ENCODE data around the gene ST6GALNAC5. TPM values are rescaled to one million over a fixed set of nuclear protein-coding genes. Genes with fewer than 3 reads are reported as not detected.

Gene ST6GALNAC5
- total and polyA plus RNA-seq, 2 donors (not counting 3 experiments of a cell fraction or from before 2014, with no cell fraction given): not detected

- BruUV-seq (replicated peaks): no TSS peak
- Histone ChIP-seq H3K4me2 (ENCODE audit: insufficient read depth, low read length) (no peak overlapping the region), H3K9me3 (replicated peaks; ENCODE audit: control insufficient read depth, insufficient read depth, low read length) (no peaks in the 10 kb centered on the region), H3K9me1 (replicated peaks; ENCODE audit: control insufficient read depth, extremely low read depth, insufficient read depth, low read length) (no peaks in the 10 kb centered on the region), H3K36me3 (ENCODE audit: control insufficient read depth in 2 of 2, extremely low read depth in 1 of 2, insufficient read depth in 2 of 2, low read length in 2 of 2) (no peaks in the 10 kb centered on the region), H3K27me3 (ENCODE audit: control insufficient read depth in 2 of 2, insufficient read depth in 2 of 2, low read length in 2 of 2) (no peaks in the 10 kb centered on the region), H3K4me1 (ENCODE audit: control insufficient read depth, extremely low read depth, insufficient read depth, low read length) (no peaks in the 10 kb centered on the region), H3K4me3 (replicated peaks in 1 of 3; ENCODE audit: insufficient read depth in 1 of 3, low read depth in 1 of 3, low read length in 3 of 3) (no peak overlapping the region), H4K20me1 (replicated peaks; ENCODE audit: control insufficient read depth, extremely low read depth, insufficient read depth, low read length) (no peaks in the 10 kb centered on the region), H3K79me2 (ENCODE audit: control insufficient read depth, insufficient read depth, low read length) (no peaks in the 10 kb centered on the region), H3K27ac (ENCODE audit: insufficient read depth, low read depth, low read length) (no peak overlapping the region), H3K9ac (replicated peaks; ENCODE audit: extremely low read depth, insufficient read depth, low read length) (no peak overlapping the region), H2AFZ (ENCODE audit: low read depth, low read length) (no peak overlapping the region)
- DNase-seq (ENCODE audit: low read depth, low spot score) (no peak), FAIRE-seq (no peak)
- dilution Hi-C loops (cut with MboI; ENCODE audit: extremely low pct_ligation_motif_present, low sequenced_read_pairs) (no loop called here), intact Hi-C loops (cut with micrococcal nuclease) (no loop called here)
- ChIA-PET POLR2A (no interaction called here), CTCF (no interaction called here)
- TF ChIP-seq GATA2 (IDR thresholded peaks at IDR 0.05; ENCODE audit: insufficient read depth, insufficient read length, low read depth, low read length) (no peak), MAX (IDR thresholded peaks at IDR 0.05; ENCODE audit: insufficient read depth, insufficient read length) (no peak), POLR2A (IDR thresholded peaks at IDR 0.05; ENCODE audit: low read depth, low read length) (no peak), FOS (IDR thresholded peaks at IDR 0.05; ENCODE audit: borderline replicate concordance, insufficient read depth, low read length) (no peak), MYC (IDR thresholded peaks at IDR 0.05; ENCODE audit: low read depth, low read length) (no peak), JUN (IDR thresholded peaks at IDR 0.05; ENCODE audit: borderline replicate concordance, insufficient read depth, insufficient read length, low read depth) (no peak), EZH2 (IDR thresholded peaks at IDR 0.05; ENCODE audit: borderline replicate concordance, low read depth, low read length, severe bottlenecking) (no peak), CTCF (IDR thresholded peaks at IDR 0.05; ENCODE audit: extremely low read depth in 1 of 2, insufficient read depth in 1 of 2, low read depth in 1 of 2, low read length in 2 of 2) (no peak)
Measured at GRCh38 chr1:77021732-77022131, 154.5 kb downstream of the ST6GALNAC5 start.

Measured in endothelial cell of umbilical vein (primary cell).